Right atrium auricular region (tissue), 2 donors: ENCODE measurements around the gene PDZRN3. TPM values are rescaled to one million over a fixed set of nuclear protein-coding genes. Genes with fewer than 3 reads are reported as not detected.

Experiments
- DNase-seq: peaks from one replicate; pipeline ENCODE4 v3.0.0-alpha.2; 2019; ENCODE audit warnings: low spot score
- H3K27ac ChIP-seq, 2 donors: fragments of 200-600 bp; sonication (generic); 1 replicate in 1 of 2; 2 replicates in 1 of 2; pipeline ENCODE4 v1.5.1; 2016 to 2019
- H3K27me3 ChIP-seq, 2 donors: fragments of 200-600 bp; sonication (generic); one replicate each; pipeline versions ENCODE4 v1.5.1 to v1.6.0; 2017 to 2019
- H3K36me3 ChIP-seq: fragments of 200-600 bp; sonication (generic); one replicate; pipeline ENCODE4 v1.5.1; 2016
- H3K4me1 ChIP-seq, 2 donors: fragments of 200-600 bp; sonication (generic); one replicate each; pipeline versions ENCODE4 v1.5.1 to v1.6.0; 2017 to 2019
- H3K4me3 ChIP-seq, 2 donors: fragments of 200-600 bp; sonication (generic); 1 replicate in 1 of 2; 2 replicates in 1 of 2; pipeline ENCODE4 v1.5.1; 2017 to 2019; ENCODE audit warnings: mild to moderate bottlenecking in 1 of 2, moderate library complexity in 1 of 2
- H3K9me3 ChIP-seq, 2 donors: fragments of 200-600 bp; sonication (generic); one replicate each; pipeline ENCODE4 v1.5.1; 2019
- CTCF ChIP-seq, 2 donors: fragments of 200-600 bp; sonication (generic); IDR thresholded peaks; one replicate each; pipeline ENCODE4 v1.5.1; 2019; ENCODE audit warnings: antibody characterized with exemption in 2 of 2
- total RNA-seq, 2 donors: library from RNA; depleted of rRNA; stranded (reverse); fragments of >200 nt; gene quantifications; one replicate each; pipeline ENCODE4 v1.1.0, GENCODE V29; 2016

Gene PDZRN3
- total RNA-seq, 2 donors from 2014 or later = 66.8 to 87.4 TPM

GRCh38 chr3:73490453-73491286, 134.1 kb downstream of the PDZRN3 start:
- H3K36me3 ChIP-seq = no peaks in the 10 kb centered on the region
- no peak overlapping the region for H3K4me3 ChIP-seq
- no peaks in the 10 kb centered on the region for H3K27me3 ChIP-seq
- peak overlapping the region; percentile 42 to 50 for H3K27ac ChIP-seq
- TF ChIP-seq CTCF (IDR thresholded peaks at IDR 0.05) = no peak
- peaks cover 2 to 55% of the 10 kb centered on the region in 2 donors for H3K4me1 ChIP-seq
- no peaks in the 10 kb centered on the region for H3K9me3 ChIP-seq
- DNase-seq = no peak

GRCh38 chr3:73485877-73486330, 138.8 kb downstream of the PDZRN3 start:
- no peak overlapping the region for H3K4me3 ChIP-seq
- H3K27ac ChIP-seq = no peak overlapping the region
- H3K36me3 ChIP-seq = no peaks in the 10 kb centered on the region
- H3K4me1 ChIP-seq = peaks cover 0 to 40% of the 10 kb centered on the region in 2 donors
- no peaks in the 10 kb centered on the region for H3K27me3 ChIP-seq
- no peak for TF ChIP-seq CTCF (IDR thresholded peaks at IDR 0.05)
- no peaks in the 10 kb centered on the region for H3K9me3 ChIP-seq
- DNase-seq = no peak

GRCh38 chr3:73484656-73485248, 140.0 kb downstream of the PDZRN3 start:
- TF ChIP-seq CTCF (IDR thresholded peaks at IDR 0.05) = no peak
- Histone ChIP-seq H3K4me3 (no peak overlapping the region), H3K36me3 (no peaks in the 10 kb centered on the region), H3K27me3 (no peaks in the 10 kb centered on the region), H3K4me1 (peaks cover 0 to 40% of the 10 kb centered on the region in 2 donors), H3K9me3 (no peaks in the 10 kb centered on the region), H3K27ac (no peak overlapping the region)
- DNase-seq = no peak

GRCh38 chr3:73481888-73482287, 142.9 kb downstream of the PDZRN3 start:
- no peak for TF ChIP-seq CTCF (IDR thresholded peaks at IDR 0.05)
- DNase-seq = no peak
- no peaks in the 10 kb centered on the region for H3K27me3 ChIP-seq
- H3K36me3 ChIP-seq = no peaks in the 10 kb centered on the region
- H3K27ac ChIP-seq = no peak overlapping the region
- H3K4me3 ChIP-seq = no peak overlapping the region
- no peaks in the 10 kb centered on the region for H3K9me3 ChIP-seq
- H3K4me1 ChIP-seq = peaks cover 0 to 30% of the 10 kb centered on the region in 2 donors

GRCh38 chr3:73480187-73480672, 144.5 kb downstream of the PDZRN3 start:
- H3K36me3 ChIP-seq = no peaks in the 10 kb centered on the region
- DNase-seq = no peak
- no peak for TF ChIP-seq CTCF (IDR thresholded peaks at IDR 0.05)
- no peaks in the 10 kb centered on the region for H3K9me3 ChIP-seq
- no peak overlapping the region for H3K4me3 ChIP-seq
- no peaks in the 10 kb centered on the region for H3K27me3 ChIP-seq
- peaks cover 0 to 18% of the 10 kb centered on the region in 2 donors for H3K4me1 ChIP-seq
- no peak overlapping the region for H3K27ac ChIP-seq
